Measurements from ENCODE around the gene P4HA3. TPM values are rescaled to one million over a fixed set of nuclear protein-coding genes. Genes with fewer than 3 reads are reported as not detected.

The P4HA3 gene
- total RNA-seq, 4 donors from 2014 or later = 1.4 TPM; not detected in 3

- H3K27me3 ChIP-seq = no peaks in the 10 kb centered on the region
- TF ChIP-seq CTCF (IDR thresholded peaks at IDR 0.05) (no peak), POLR2A (IDR thresholded peaks at IDR 0.05) (no peak), EP300 (IDR thresholded peaks at IDR 0.05) (no peak)
- WGBS, 2 donors = 78 to 90% methylated on average over 2 of the region's 2 CpGs
- H3K4me3 ChIP-seq = no peak overlapping the region
- DNase-seq (ENCODE audit: low spot score in 2 of 2) = no peak
- H3K9me3 ChIP-seq = no peaks in the 10 kb centered on the region
- no peak overlapping the region for H3K27ac ChIP-seq
- H3K36me3 ChIP-seq = peaks cover 0 to 71% (median 0%) of the 10 kb centered on the region in 3 donors
- H3K4me1 ChIP-seq = no peaks in the 10 kb centered on the region
Measured at GRCh38 chr11:74237541-74237940, 73.9 kb downstream of the P4HA3 start.

GRCh38 chr11:74235121-74235520, 76.3 kb downstream of the P4HA3 start:
- Histone ChIP-seq H3K27ac (no peak overlapping the region), H3K36me3 (peaks cover 0 to 70% (median 0%) of the 10 kb centered on the region in 3 donors), H3K4me1 (no peaks in the 10 kb centered on the region), H3K9me3 (no peaks in the 10 kb centered on the region), H3K27me3 (no peaks in the 10 kb centered on the region), H3K4me3 (no peak overlapping the region)
- DNase-seq (ENCODE audit: low spot score in 2 of 2) = no peak
- WGBS, 2 donors = 82 to 90% methylated on average over 4 of the region's 4 CpGs
- TF ChIP-seq CTCF (IDR thresholded peaks at IDR 0.05) = no peak

GRCh38 chr11:74233683-74234082, 77.8 kb downstream of the P4HA3 start:
- no peaks in the 10 kb centered on the region for H3K27me3 ChIP-seq
- TF ChIP-seq CTCF (IDR thresholded peaks at IDR 0.05) = no peak
- TF ChIP-seq POLR2A (IDR thresholded peaks at IDR 0.05) = no peak
- TF ChIP-seq EP300 (IDR thresholded peaks at IDR 0.05) = no peak
- H3K4me3 ChIP-seq = no peak overlapping the region
- H3K36me3 ChIP-seq = peaks cover 0 to 60% (median 0%) of the 10 kb centered on the region in 3 donors
- no peak for DNase-seq (ENCODE audit: low spot score in 2 of 2)
- no peaks in the 10 kb centered on the region for H3K4me1 ChIP-seq
- H3K9me3 ChIP-seq = no peaks in the 10 kb centered on the region
- WGBS, 2 donors = 97 to 98% methylated on average over 3 of the region's 3 CpGs
- H3K27ac ChIP-seq = no peak overlapping the region

- no peaks in the 10 kb centered on the region for H3K4me1 ChIP-seq
- TF ChIP-seq POLR2A (IDR thresholded peaks at IDR 0.05) (no peak), EP300 (IDR thresholded peaks at IDR 0.05) (no peak)
- H3K27ac ChIP-seq = no peak overlapping the region
- peaks cover 0 to 48% (median 0%) of the 10 kb centered on the region in 3 donors for H3K36me3 ChIP-seq
- H3K9me3 ChIP-seq = no peaks in the 10 kb centered on the region
- 92 to 93% methylated on average over 6 of the region's 6 CpGs for WGBS, 2 donors
- DNase-seq (ENCODE audit: low spot score in 2 of 2) = no peak
- H3K4me3 ChIP-seq = no peak overlapping the region
- H3K27me3 ChIP-seq = no peaks in the 10 kb centered on the region
Measured at GRCh38 chr11:74232311-74232950, 79.0 kb downstream of the P4HA3 start.

GRCh38 chr11:74226907-74227306, 84.5 kb downstream of the P4HA3 start:
- H3K27me3 ChIP-seq = no peaks in the 10 kb centered on the region
- no peak overlapping the region for H3K4me3 ChIP-seq
- H3K4me1 ChIP-seq = no peaks in the 10 kb centered on the region
- no peaks in the 10 kb centered on the region for H3K9me3 ChIP-seq
- H3K36me3 ChIP-seq = peaks cover 0 to 33% (median 0%) of the 10 kb centered on the region in 3 donors
- DNase-seq (ENCODE audit: low spot score in 2 of 2) = no peak
- no peak for TF ChIP-seq POLR2A (IDR thresholded peaks at IDR 0.05)
- no peak for TF ChIP-seq CTCF (IDR thresholded peaks at IDR 0.05)
- TF ChIP-seq EP300 (IDR thresholded peaks at IDR 0.05) = no peak
- no peak overlapping the region for H3K27ac ChIP-seq
- 56 to 59% methylated on average over 2 of the region's 2 CpGs for WGBS, 2 donors
